Activated naive CD4-positive, alpha-beta T cell treated with anti-CD3 and anti-CD28 coated beads for 36 hours (primary cell): ENCODE data around the gene OR9G4. TPM values are rescaled to one million over a fixed set of nuclear protein-coding genes. Genes with fewer than 3 reads are reported as not detected.

Experiments used
- CTCF ChIA-PET: fragments of 350-600 bp; sonication (Branson Sonifier 250); formaldehyde crosslinking; loops from one replicate; lab custom pipeline; 2021; ENCODE audit warnings: antibody characterized with exemption; lab: Charles Lee
- DNase-seq: peaks from one replicate; pipeline ENCODE4 v3.0.0-alpha.2; 2020
- H3K27ac Mint-ChIP-seq: one replicate; pipeline ENCODE4 v1.8.0; 2021; ENCODE audit warnings: mild to moderate bottlenecking, mixed read lengths
- H3K27me3 Mint-ChIP-seq: one replicate; pipeline ENCODE4 v1.8.0; 2021; ENCODE audit warnings: low read depth, mixed read lengths
- H3K36me3 Mint-ChIP-seq: one replicate; pipeline ENCODE4 v1.8.0; 2021; ENCODE audit warnings: low read depth, mixed read lengths
- H3K4me1 Mint-ChIP-seq: one replicate; pipeline ENCODE4 v1.8.0; 2021; ENCODE audit warnings: low read depth, mixed read lengths
- H3K4me3 Mint-ChIP-seq: one replicate; pipeline ENCODE4 v1.8.0; 2021; ENCODE audit warnings: mild to moderate bottlenecking, moderate library complexity, mixed read lengths
- H3K9me3 Mint-ChIP-seq: one replicate; pipeline ENCODE4 v1.8.0; 2021; ENCODE audit warnings: mixed read lengths
- intact Hi-C: fragments of 100-400 bp; cut with micrococcal nuclease; formaldehyde crosslinking; loops from one replicate; pipeline ENCODE4 v1.15.1; 2023
- microRNA-seq: library from miRNA; unstranded; fragments of <30 nt; microRNA quantifications from one replicate; pipeline ENCODE4 v1.2.0, GENCODE V29; 2022; ENCODE audit warnings: borderline microRNAs expressed, borderline replicate concordance
- total RNA-seq, 2 experiments: library from RNA; stranded (reverse); gene quantifications; one replicate each; pipeline ENCODE4 v1.2.3, GENCODE V29; 2021

The OR9G4 gene
- total RNA-seq, 2 experiments from 2014 or later: not detected

DNA sequence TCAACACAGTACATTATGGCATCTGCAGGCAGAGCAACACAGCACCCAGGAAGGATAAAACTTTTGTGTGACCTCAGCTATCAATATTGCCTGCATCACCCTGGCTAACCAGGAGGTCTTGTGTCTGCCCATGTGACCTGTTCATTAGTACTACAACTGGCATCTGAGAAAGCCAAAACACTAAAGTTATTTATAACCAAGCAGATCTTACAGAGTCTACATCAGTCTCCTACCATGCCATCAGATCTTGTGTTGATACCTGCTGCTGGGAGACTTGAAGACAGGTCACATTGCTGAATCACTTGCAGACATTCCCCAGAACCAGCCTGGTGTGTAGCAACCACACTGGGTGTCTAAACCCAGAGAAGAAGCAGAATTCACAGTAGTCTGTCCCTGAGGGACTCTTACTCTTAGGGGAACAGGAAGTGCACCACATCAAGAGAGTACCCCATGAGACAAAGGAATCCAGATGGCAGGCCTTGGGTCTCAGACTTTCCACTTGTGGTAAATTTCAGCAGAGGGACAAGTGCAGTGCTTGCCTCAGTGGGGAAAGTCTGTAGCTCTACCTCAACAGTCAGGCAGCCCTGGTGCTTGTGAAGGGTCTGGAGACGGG is 42.6 kb downstream of the OR9G4 start:
- no peak for DNase-seq
- CTCF ChIA-PET: no interaction called here
- no peak overlapping the region for H3K27ac Mint-ChIP-seq
- intact Hi-C loops: no loop called here
- no peaks in the 10 kb centered on the region for H3K36me3 Mint-ChIP-seq
- no peaks in the 10 kb centered on the region for H3K27me3 Mint-ChIP-seq
- H3K9me3 Mint-ChIP-seq: peaks cover 5% of the 10 kb centered on the region
- no peak overlapping the region for H3K4me3 Mint-ChIP-seq
- no peaks in the 10 kb centered on the region for H3K4me1 Mint-ChIP-seq

DNA sequence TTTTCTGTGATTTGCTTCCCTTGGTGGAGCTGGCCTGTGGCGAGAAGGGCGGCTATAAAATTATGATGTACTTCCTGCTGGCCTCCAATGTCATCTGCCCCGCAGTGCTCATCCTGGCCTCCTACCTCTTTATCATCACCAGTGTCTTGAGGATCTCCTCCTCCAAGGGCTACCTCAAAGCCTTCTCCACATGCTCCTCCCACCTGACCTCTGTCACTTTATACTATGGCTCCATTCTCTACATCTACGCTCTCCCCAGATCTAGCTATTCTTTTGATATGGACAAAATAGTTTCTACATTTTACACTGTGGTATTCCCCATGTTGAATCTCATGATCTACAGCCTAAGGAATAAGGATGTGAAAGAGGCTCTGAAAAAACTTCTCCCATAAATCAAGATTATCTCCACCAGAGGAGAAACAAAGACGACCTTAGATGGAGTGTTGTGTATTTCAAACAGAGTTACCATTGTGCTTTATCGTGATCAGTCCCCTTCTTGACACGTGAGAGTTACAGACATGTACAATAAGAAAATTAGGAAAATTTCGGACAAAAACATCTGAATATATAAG is 47.5 kb downstream of the OR9G4 start:
- Mint-ChIP-seq H3K27me3 (no peaks in the 10 kb centered on the region), H3K4me3 (no peak overlapping the region), H3K4me1 (no peaks in the 10 kb centered on the region), H3K27ac (no peak overlapping the region), H3K36me3 (no peaks in the 10 kb centered on the region), H3K9me3 (peaks cover 5% of the 10 kb centered on the region)
- CTCF ChIA-PET: no interaction called here
- no peak for DNase-seq
- intact Hi-C loops: no loop called here

DNA sequence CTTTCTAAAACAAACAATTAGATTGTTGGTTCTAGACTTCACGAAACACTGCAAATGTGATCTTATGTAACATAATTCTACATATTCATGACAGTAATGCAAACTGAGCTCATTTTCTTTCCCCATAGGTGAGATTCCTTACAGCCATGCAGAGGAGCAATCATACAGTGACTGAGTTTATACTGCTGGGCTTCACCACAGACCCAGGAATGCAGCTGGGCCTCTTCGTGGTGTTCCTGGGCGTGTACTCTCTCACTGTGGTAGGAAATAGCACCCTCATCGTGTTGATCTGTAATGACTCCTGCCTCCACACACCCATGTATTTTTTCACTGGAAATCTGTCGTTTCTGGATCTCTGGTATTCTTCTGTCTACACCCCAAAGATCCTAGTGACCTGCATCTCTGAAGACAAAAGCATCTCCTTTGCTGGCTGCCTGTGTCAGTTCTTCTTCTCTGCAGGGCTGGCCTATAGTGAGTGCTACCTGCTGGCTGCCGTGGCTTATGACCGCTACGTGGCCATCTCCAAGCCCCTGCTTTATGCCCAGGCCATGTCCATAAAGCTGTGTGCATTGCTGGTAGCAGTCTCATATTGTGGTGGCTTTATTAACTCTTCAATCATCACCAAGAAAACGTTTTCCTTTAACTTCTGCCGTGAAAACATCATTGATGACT is 48.1 kb downstream of the OR9G4 start:
- Mint-ChIP-seq H3K9me3 (peaks cover 5% of the 10 kb centered on the region), H3K4me3 (no peak overlapping the region), H3K36me3 (no peaks in the 10 kb centered on the region), H3K27ac (no peak overlapping the region), H3K4me1 (no peaks in the 10 kb centered on the region), H3K27me3 (no peaks in the 10 kb centered on the region)
- intact Hi-C loops: no loop called here
- DNase-seq: peak; percentile 5
- CTCF ChIA-PET: interaction anchor here (0.6 kb wide), 1 partner anchor 307 kb away, joined by 3 read pairs; no protein-coding TSS in a partner anchor

DNA sequence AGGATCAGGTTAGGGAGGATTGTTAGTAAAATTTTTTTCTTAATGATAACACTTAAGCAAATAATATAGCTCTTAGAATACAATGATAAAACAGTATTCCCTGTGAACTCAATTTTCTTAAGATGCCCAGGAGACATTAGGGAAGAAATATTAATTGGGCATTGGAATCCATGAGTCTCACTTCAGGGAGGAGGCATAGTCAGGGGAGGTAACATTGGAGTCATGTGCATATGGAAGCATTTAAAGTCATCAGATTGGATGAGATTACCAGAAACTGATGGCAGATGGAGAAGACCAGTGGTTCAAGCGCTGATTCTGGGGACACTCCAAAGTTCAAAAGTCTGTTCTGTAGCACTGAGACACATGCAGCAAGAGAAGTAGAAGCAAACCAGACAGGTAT is 49.7 kb downstream of the OR9G4 start, which contains the start of gene OR9G1:
Gene OR9G1, plus strand, starts transcription at position 301 of the 400 bp plus-strand sequence. CDS start 1,293 bp downstream, outside the sequence.
- intact Hi-C loops: no loop called here
- DNase-seq: no peak
- CTCF ChIA-PET: no interaction called here
- no peaks in the 10 kb centered on the region for H3K27me3 Mint-ChIP-seq
- H3K4me3 Mint-ChIP-seq: no peak within 1 kb of the TSS
- no peaks in the 10 kb centered on the region for H3K36me3 Mint-ChIP-seq
- H3K4me1 Mint-ChIP-seq: no peaks in the 10 kb centered on the region
- H3K9me3 Mint-ChIP-seq: peaks cover 5% of the 10 kb centered on the region
- no peak within 1 kb of the TSS for H3K27ac Mint-ChIP-seq

DNA sequence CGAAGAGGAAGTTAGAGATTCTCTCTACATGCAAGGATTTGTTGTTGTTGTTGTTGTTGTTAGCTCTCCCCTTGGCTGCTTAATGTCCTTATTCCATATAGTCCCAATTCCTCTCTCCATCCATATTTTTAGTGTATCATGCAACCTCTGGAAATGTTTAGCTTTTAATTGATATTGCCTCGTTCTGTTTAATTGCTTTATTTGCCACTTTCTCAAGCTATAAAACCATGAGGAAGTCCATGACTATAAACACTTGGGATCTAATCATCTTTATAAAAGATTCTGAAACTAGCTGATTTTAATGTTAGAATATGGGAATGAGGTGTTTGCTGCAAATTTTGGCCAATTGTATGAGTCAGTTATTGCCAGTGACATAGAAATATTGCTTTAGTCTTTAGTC is 55.1 kb downstream of the OR9G4 start:
- Mint-ChIP-seq H3K27ac (no peak overlapping the region), H3K36me3 (no peaks in the 10 kb centered on the region), H3K27me3 (no peaks in the 10 kb centered on the region), H3K4me1 (no peaks in the 10 kb centered on the region), H3K4me3 (no peak overlapping the region), H3K9me3 (no peaks in the 10 kb centered on the region)
- intact Hi-C loops: no loop called here
- CTCF ChIA-PET: no interaction called here
- DNase-seq: no peak

Small RNAs within 50 kb of the gene (microRNA-seq; reads per million reads assigned to microRNA genes)
- not detected for gene MIR6128

Other genes starting within 250 kb of the OR9G4 start
- gene OR5M11, start 205.4 kb downstream of the OR9G4 start, total RNA-seq: not detected
- gene OR5M10, start 171.0 kb downstream of the OR9G4 start, total RNA-seq: not detected
- gene OR5M1, start 133.8 kb downstream of the OR9G4 start, total RNA-seq: not detected
- not detected for gene OR5AP2, start 106.3 kb downstream of the OR9G4 start, total RNA-seq
- not detected for gene OR5AR1, start 85.0 kb downstream of the OR9G4 start, total RNA-seq
- gene OR9G1, start 49.6 kb downstream of the OR9G4 start, total RNA-seq: not detected
- gene OR5AK2, start 240.2 kb upstream of the OR9G4 start, total RNA-seq: not detected